AG09309 (cell line): Measurements from ENCODE around the gene DHTKD1.
A peak's percentile ranks its signal among the peaks of the same experiment; 100 is the strongest.

Experiments used
- DNase-seq: peaks from one replicate; pipeline ENCODE4 v3.0.0-alpha.2; 2010; ENCODE audit warnings: low read depth
- H3K4me3 ChIP-seq: 2 replicates; pipeline ENCODE4 v1.5.1; 2011; ENCODE audit warnings: mild to moderate bottlenecking, low read depth, low read length, moderate library complexity; ENCODE audit not compliant: control insufficient read depth
- CTCF ChIP-seq: IDR thresholded peaks from 2 replicates; pipeline ENCODE4 v1.5.1; 2011; ENCODE audit warnings: mild to moderate bottlenecking, low read depth, low read length, inconsistent platforms; ENCODE audit not compliant: insufficient read depth, control insufficient read depth; ENCODE audit errors: missing control alignments

Gene DHTKD1

GRCh38 chr10:12130237-12130872 lies 61.6 kb downstream of the DHTKD1 start:
- TF ChIP-seq CTCF: peak; percentile 67
- DNase-seq: peak; percentile 20
- peak overlapping the region; percentile 81 for H3K4me3 ChIP-seq

- DNase-seq: no peak
- no peak for TF ChIP-seq CTCF
- H3K4me3 ChIP-seq: no peak overlapping the region
Observed at GRCh38 chr10:12135631-12136030, 66.9 kb downstream of the DHTKD1 start.

- DNase-seq: no peak
- no peak for TF ChIP-seq CTCF
Observed at GRCh38 chr10:12140038-12140437, 71.3 kb downstream of the DHTKD1 start.

GRCh38 chr10:12144538-12144937 lies 75.8 kb downstream of the DHTKD1 start:
- no peak for TF ChIP-seq CTCF
- H3K4me3 ChIP-seq: no peak overlapping the region
- DNase-seq: no peak

More at GRCh38 chr10:12140038-12140437, 71.3 kb downstream of the DHTKD1 start:
- no peak overlapping the region for H3K4me3 ChIP-seq

- no peak for TF ChIP-seq CTCF
- no peak overlapping the region for H3K4me3 ChIP-seq
- DNase-seq: no peak
Observed at GRCh38 chr10:12150163-12150562, 81.4 kb downstream of the DHTKD1 start.

- TF ChIP-seq CTCF: no peak
- DNase-seq: no peak
- no peak overlapping the region for H3K4me3 ChIP-seq
Observed at GRCh38 chr10:12154516-12154915, 85.8 kb downstream of the DHTKD1 start.

- TF ChIP-seq CTCF: no peak
- no peak for DNase-seq
- no peak overlapping the region for H3K4me3 ChIP-seq
Observed at GRCh38 chr10:12156367-12157123, 87.8 kb downstream of the DHTKD1 start.
